NCI-H1105 (cell line): ENCODE data around the gene ATP6AP1.

Source experiments
- DNase-seq: peaks from one replicate; lab custom pipeline; 2025; lab: John Stamatoyannopoulos, UW

ATP6AP1 gene

DNA sequence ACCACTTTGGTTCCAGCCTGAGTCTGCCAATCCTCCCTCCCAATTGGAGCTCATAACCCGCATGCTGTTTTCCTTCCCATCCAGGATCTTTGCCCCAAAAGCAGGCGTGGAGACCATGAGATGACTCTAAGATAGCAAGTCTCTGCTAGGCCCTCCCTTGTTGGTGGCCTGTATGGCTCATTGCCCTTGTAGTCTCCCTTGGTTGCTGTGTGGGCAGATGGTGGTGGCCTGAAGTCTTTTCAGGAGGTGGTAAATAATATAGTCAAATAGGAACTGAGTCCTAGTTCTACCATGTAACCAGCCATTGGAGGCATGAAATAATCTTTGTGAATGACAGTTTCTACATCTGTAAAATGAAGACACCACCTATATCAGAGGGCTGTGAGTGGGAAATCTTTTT, 1.2 kb downstream of the ATP6AP1 start:
- DNase-seq: no peak

DNA sequence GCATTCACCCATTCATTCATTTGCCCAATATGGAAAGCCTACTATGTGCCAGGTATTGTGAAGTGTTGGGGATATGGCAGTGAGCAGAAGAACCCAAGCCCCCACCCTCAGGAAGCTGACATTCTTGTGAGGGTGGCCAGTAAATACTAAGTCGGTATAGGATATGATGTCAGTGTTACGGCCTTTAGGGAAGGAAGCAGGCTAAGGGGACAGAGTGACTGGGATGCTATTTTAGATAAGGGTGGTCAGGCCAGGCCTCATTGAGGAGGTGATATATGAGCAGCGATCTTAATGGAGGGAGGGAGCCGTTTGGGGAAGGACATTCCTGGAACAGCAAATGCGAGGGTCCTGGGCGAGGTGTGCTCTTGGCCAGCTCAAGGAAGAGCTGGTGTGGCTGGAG, 2.0 kb downstream of the ATP6AP1 start:
- no peak for DNase-seq

- DNase-seq: no peak
These were observed 2.4 kb downstream of the ATP6AP1 start for GRCh38 chrX:154430916-154431315.

DNA sequence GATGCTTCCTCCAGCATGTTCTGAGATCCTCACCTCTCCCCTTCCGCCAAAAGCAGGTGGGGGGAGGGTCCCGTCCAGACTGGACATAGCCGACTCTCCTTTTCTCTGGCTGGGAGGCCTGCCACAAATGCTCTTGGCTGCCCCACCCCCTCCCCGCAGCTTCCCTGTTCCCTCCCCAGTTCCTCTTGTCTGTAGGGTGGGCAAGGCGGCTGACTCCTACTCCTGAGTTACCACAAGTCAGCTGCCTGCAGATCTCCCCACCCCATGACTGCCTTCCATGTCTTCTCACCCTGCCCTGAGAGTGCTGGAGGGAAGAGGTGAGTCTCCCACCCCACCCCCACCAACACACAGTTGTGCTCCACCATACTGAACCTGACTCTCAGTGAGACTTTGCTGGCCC, 2.9 kb downstream of the ATP6AP1 start:
- no peak for DNase-seq

DNA sequence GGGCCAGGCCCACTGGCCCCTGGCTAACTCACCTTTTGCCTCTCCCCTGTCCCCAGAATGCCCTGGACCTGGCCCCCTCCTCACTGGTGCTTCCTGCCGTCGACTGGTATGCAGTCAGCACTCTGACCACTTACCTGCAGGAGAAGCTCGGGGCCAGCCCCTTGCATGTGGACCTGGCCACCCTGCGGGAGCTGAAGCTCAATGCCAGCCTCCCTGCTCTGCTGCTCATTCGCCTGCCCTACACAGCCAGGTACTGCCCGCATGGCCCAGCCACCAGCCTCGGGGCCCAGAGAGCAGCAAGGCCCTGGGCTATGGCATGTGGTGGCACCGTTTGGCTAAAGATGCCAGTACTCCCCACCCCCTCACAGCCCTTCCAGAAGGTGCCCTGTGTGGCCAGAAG, 3.7 kb downstream of the ATP6AP1 start:
- no peak for DNase-seq

GRCh38 chrX:154433605-154434004, 5.1 kb downstream of the ATP6AP1 start:
- no peak for DNase-seq

- no peak for DNase-seq
These were observed 6.1 kb downstream of the ATP6AP1 start for GRCh38 chrX:154434394-154435168.

DNA sequence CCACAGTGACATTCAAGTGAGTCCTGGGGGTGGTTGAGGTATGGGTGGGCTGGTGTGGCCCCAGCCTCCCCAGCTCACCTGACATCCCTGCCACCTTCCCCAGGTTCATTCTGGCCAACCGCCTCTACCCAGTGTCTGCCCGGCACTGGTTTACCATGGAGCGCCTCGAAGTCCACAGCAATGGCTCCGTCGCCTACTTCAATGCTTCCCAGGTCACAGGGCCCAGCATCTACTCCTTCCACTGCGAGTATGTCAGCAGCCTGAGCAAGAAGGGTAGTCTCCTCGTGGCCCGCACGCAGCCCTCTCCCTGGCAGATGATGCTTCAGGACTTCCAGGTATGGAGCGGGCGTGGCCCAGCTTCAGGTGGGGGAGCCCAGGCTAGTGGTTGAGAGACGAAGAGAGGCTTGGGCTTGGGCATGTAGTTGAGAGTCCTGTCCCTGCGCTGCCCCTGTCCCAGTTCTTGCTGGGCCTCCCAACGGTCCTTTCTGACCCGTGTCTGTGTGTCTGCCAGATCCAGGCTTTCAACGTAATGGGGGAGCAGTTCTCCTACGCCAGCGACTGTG, 6.8 kb downstream of the ATP6AP1 start:
- no peak for DNase-seq

DNA sequence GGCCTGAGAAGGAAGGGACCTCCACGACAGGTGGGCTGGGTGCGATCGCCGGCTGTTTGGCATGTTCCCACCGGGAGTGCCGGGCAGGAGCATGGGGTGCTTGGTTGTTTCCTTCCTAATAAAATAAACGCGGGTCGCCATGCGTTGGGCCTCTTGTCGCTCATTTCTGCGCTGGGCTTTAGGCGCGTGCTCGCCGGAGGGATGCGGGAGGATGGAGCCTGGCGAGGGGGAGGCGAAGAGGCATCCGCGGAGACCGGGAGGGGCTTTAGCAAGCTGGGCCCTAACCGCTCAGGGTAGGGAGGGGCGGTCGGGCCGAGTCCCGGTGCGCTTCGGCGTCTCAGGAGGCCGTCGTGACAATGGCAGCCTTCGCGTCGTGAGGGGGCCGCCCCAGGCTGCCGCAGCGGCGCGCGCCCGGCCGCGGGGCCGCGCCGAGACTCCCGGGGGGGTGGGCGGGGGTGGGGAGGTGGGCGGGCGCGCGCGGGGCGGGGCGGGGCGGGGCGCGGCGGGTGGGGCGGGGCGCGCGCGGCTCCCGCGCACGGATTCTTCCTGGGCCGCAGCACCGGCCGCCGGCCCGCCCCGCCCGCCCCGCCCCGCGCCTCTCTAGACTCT, 8.0 kb downstream of the ATP6AP1 start:
- DNase-seq: peak; percentile 57

DNA sequence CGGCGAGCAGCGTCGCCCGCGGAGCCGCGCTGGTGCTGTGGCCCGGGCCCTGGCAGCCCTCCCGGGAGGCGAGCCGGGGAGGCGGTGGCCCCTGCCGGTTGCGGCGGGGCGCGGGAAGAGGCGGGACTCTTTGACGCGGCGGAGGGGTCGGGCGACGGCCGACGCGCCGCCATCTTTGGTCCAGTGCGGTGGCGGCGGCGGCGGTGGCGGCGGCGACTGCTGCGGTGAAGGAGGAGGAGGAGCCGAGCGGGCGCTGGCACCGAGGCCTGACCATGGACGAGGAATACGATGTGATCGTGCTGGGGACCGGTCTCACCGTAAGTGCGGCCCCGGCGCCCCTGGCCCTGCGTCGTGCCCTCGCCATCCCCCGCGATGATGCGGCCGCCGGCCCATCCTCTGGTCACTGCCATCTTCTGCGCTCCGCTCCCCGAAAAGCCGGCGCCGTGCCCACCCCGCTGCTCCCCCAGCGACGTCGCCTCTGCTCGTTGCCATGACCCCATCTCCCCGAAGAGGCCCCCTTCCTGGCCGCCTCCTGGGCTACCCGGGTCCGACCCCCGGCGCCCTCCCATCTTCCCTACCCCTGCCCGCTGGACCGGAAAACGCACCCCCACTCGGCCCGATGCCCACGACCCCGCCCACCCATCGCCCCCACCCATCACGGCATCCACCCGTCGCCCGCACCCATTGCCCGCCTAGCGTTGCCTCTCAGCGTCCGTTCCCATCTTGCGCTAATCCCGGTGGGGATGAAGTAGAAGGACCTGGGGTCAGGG, 8.7 kb downstream of the ATP6AP1 start, which contains the start of gene GDI1:
Gene GDI1, plus strand, starts transcription at position 172 of the 770 bp plus-strand sequence. Its CDS starts 101 bp downstream, at position 273.
- peak; percentile 54 for DNase-seq

GRCh38 chrX:154437971-154438893, 9.8 kb downstream of the ATP6AP1 start:
- DNase-seq: no peak

DNA sequence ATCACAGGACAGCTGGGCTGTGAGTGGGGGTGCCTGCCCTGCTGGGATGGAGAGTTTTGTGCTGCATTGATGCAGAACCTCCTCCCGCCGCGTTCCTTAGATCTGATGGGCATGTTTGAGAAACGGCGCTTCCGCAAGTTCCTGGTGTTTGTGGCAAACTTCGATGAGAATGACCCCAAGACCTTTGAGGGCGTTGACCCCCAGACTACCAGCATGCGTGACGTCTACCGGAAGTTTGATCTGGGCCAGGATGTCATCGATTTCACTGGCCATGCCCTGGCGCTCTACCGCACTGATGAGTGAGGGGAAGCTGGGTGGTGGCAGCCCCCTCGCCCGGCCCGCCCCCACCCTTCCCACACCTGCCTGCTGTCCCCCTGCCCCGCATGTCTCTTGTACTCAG, 11.4 kb downstream of the ATP6AP1 start:
- DNase-seq: no peak

- no peak for DNase-seq
These were observed 12.3 kb downstream of the ATP6AP1 start for GRCh38 chrX:154440623-154441357.

DNA sequence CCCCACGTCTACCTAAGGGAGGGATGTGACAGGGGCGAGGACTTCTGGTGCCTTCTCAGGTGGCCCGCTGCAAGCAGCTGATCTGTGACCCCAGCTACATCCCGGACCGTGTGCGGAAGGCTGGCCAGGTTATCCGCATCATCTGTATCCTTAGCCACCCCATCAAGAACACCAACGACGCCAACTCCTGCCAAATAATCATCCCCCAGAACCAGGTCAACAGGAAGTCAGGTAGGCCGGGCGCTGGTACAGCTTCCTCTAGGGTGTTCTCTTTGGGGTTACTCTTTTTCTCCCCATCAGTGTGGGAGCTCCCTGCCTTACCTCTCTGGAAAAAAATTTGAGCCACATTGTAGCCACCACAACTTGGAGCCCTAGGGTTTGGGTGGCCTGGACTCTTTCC, 13.1 kb downstream of the ATP6AP1 start:
- DNase-seq: no peak

- DNase-seq: no peak
These were observed 13.7 kb downstream of the ATP6AP1 start for GRCh38 chrX:154441984-154442707.

DNA sequence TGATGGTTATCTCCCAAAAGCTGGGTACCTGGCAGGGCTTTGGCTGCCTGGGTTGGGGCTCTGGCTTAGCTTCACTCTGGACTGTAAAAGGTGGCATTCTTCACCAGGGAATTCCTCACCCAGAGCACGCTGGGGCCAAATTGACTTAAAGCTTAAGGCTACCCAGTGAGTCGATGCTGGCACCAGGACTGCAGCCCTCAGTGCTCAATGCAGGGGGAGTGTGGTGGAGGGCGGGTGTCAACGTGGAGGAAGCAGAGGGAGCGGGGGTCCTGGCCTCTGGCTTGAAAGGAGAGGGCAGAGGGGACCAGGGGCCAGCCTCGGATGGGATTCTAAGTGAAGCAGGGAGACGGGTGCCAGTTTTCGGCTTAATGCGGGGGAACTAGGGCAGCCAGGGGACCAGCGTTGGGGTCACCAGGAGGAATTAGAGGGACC, 15.0 kb downstream of the ATP6AP1 start:
- peak; percentile 11 for DNase-seq

GRCh38 chrX:154443992-154444754, 15.7 kb downstream of the ATP6AP1 start, which contains the start of gene FAM50A:
Gene FAM50A (plus strand): TSS chrX:154444141. CDS start chrX:154444236, 95 bp downstream.
- DNase-seq: peak; percentile 81

DNA sequence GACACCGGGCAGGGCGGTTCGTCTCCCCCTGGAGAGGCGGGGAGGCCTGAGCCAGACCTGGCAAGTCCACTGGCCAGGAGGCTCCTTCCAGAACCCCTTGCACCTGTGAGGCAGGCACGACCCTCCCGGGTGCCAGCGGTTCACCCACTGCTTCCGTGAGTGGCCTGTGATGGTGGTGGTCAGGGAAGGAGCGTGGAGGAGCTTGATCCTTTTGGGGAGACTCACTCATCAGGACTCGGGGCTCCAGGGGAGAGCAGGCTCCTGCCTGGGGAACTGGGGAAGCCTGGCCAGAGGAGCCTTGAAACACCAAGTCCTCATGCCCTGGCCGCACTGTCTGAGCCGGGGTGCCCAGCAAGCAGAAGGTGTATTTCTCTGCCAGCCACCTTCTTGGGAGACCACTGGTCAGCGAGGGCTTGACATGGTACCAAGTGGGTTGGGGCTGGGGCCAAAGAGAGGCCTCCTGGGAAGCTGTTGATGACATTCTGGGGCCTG, 16.3 kb downstream of the ATP6AP1 start:
- DNase-seq: no peak

GRCh38 chrX:154445776-154446175, 17.3 kb downstream of the ATP6AP1 start:
- DNase-seq: no peak
